ENCODE data around the gene ZNF689.

ZNF689 gene

GRCh38 chr16:30588651-30589050, 21.5 kb downstream of the ZNF689 start:
- no peak for DNase-seq (ENCODE audit: extremely low spot score)
- POLR2A ChIA-PET, result no interaction called here
- no peak for TF ChIP-seq CTCF (IDR thresholded peaks at IDR 0.05; ENCODE audit: control extremely low read depth, extremely low read depth, low read depth, missing control alignments)
- CTCF ChIA-PET, result interaction anchor here (1.7 to 6.0 kb wide), 2 partner anchors 10 to 159 kb away, joined by 5 to 57 read pairs; partner anchors contain the start of gene DCTPP1

- POLR2A ChIA-PET, result interaction anchor here (0.5 kb wide), 1 partner anchor 110 kb away, joined by 7 read pairs; no protein-coding TSS in a partner anchor
- CTCF ChIA-PET, result interaction anchor here (0.6 to 6.0 kb wide), 13 partner anchors 13 to 176 kb away, joined by 3 to 57 read pairs (median 4); partner anchors contain the start of genes DCTPP1, ZNF688, ZNF747 and ZNF764
- DNase-seq (ENCODE audit: extremely low spot score), result peak; percentile 98
- peak; percentile 35 for TF ChIP-seq CTCF (IDR thresholded peaks at IDR 0.05; ENCODE audit: control extremely low read depth, extremely low read depth, low read depth, missing control alignments)
These were observed 24.6 kb downstream of the ZNF689 start, which contains the start of gene ZNF785 for GRCh38 chr16:30585400-30586191. ZNF785 (minus strand) TSS chr16:30585697; CDS start chr16:30585611, 86 bp downstream.

- POLR2A ChIA-PET, result no interaction called here
- CTCF ChIA-PET, result interaction anchor here (0.6 to 6.0 kb wide), 9 partner anchors 13 to 155 kb away, joined by 3 to 57 read pairs (median 4); partner anchors contain the start of genes DCTPP1, ZNF688, ZNF747 and ZNF764
- DNase-seq (ENCODE audit: extremely low spot score), result no peak
- TF ChIP-seq CTCF (IDR thresholded peaks at IDR 0.05; ENCODE audit: control extremely low read depth, extremely low read depth, low read depth, missing control alignments), result no peak
These were observed 25.2 kb downstream of the ZNF689 start for GRCh38 chr16:30585022-30585399.

GRCh38 chr16:30582611-30583340, 27.4 kb downstream of the ZNF689 start:
- POLR2A ChIA-PET, result no interaction called here
- TF ChIP-seq CTCF (IDR thresholded peaks at IDR 0.05; ENCODE audit: control extremely low read depth, extremely low read depth, low read depth, missing control alignments), result no peak
- DNase-seq (ENCODE audit: extremely low spot score), result no peak
- CTCF ChIA-PET, result interaction anchor here (1.1 to 1.2 kb wide), 2 partner anchors 21 to 33 kb away, joined by 3 read pairs; no protein-coding TSS in a partner anchor

- ChIA-PET CTCF (interaction anchor here (1.2 to 1.4 kb wide), 2 partner anchors 17 to 22 kb away, joined by 3 to 5 read pairs; no protein-coding TSS in a partner anchor), POLR2A (interaction anchor here (0.6 kb wide), 1 partner anchor 230 kb away, joined by 4 read pairs; no protein-coding TSS in a partner anchor)
- DNase-seq (ENCODE audit: extremely low spot score), result no peak
- TF ChIP-seq CTCF (IDR thresholded peaks at IDR 0.05; ENCODE audit: control extremely low read depth, extremely low read depth, low read depth, missing control alignments), result no peak
These were observed 28.7 kb downstream of the ZNF689 start for GRCh38 chr16:30581457-30581856.

- CTCF ChIA-PET, result interaction anchor here (1.0 to 4.2 kb wide), 2 partner anchors 40 to 145 kb away, joined by 3 to 12 read pairs; partner anchors contain the start of genes DCTPP1 and ZNF747
- no peak for TF ChIP-seq CTCF (IDR thresholded peaks at IDR 0.05; ENCODE audit: control extremely low read depth, extremely low read depth, low read depth, missing control alignments)
- DNase-seq (ENCODE audit: extremely low spot score), result no peak
- POLR2A ChIA-PET, result no interaction called here
These were observed 35.5 kb downstream of the ZNF689 start for GRCh38 chr16:30574678-30575077.
